Pancreas (tissue), 10 donors: ENCODE results near the gene SCARF2. TPM values are rescaled to one million over a fixed set of nuclear protein-coding genes. Genes with fewer than 3 reads are reported as not detected.
"Not testable (repeated sequence)": the region's sequence is repeated elsewhere in the genome, so short reads cannot be mapped to it uniquely, and the experiment has no call there.

Experiments
- ATAC-seq, 4 donors: fragments of 200-7000 bp; cut with Tn5 transposase; one replicate each; pipeline versions ENCODE4 v1.8.0 to v1.9.1; 2020; ENCODE audit warnings: mild to moderate bottlenecking in 4 of 4, moderate library complexity in 4 of 4
- DNase-seq, 6 donors: peaks; one replicate each; pipeline ENCODE4 v3.0.0-alpha.2; 2020
- FAIRE-seq: peaks from 2 replicates; lab custom pipeline; 2012; peaks lifted over from hg19 to GRCh38; lab: Jason Lieb, UNC
- H3K27ac ChIP-seq, 4 donors: fragments of 200-600 bp; sonication (generic); 1 replicate in 3 of 4; 2 replicates in 1 of 4; pipeline versions ENCODE4 v1.5.0 to v1.8.0; 2020
- H3K27me3 ChIP-seq, 4 donors: fragments of 200-600 bp; one replicate each; pipeline ENCODE4 v1.8.0; 2021
- H3K36me3 ChIP-seq, 3 donors: fragments of 200-600 bp; sonication (generic) in 1 of 3; one replicate each; pipeline versions ENCODE4 v1.5.0 to v1.8.0; 2020 to 2021
- H3K4me1 ChIP-seq, 3 donors: fragments of 200-600 bp; one replicate each; pipeline ENCODE4 v1.8.0; 2021
- H3K4me3 ChIP-seq, 4 donors: fragments of 200-600 bp; sonication (generic) in 2 of 4; one replicate each; pipeline versions ENCODE4 v1.5.0 to v1.8.0; 2020 to 2021
- H3K9me3 ChIP-seq, 4 donors: fragments of 200-600 bp; one replicate each; pipeline ENCODE4 v1.8.0; 2021
- CTCF ChIP-seq, 4 donors: fragments of 200-600 bp; sonication (generic) in 3 of 4; IDR thresholded peaks; one replicate each; pipeline versions ENCODE4 v1.5.0 to v1.8.0; 2021; ENCODE audit warnings: antibody characterized with exemption in 4 of 4
- WGBS, 2 donors: extraction: QIAGEN DNeasy Blood & Tissue Kit; methylation state at CpG; one replicate each; pipeline ENCODE4 v1.1.7; 2013; 5-methylcytosine and 5-hydroxymethylcytosine counted together
- intact Hi-C, 3 donors: fragments of 100-400 bp; cut with DNase I; formaldehyde crosslinking; loops; one replicate each; pipeline versions ENCODE4 v1.11.1 to v1.14.2; 2022
- polyA plus RNA-seq, 2 donors: library from polyadenylated mRNA; stranded (reverse); fragments of 200-250 nt; gene quantifications; one replicate each; pipeline ENCODE4 v1.2.3, GENCODE V29; 2013
- total RNA-seq, 6 donors: library from RNA; stranded (reverse); fragmentation: NEBNext Ultra II Directional in 4 of 6; extraction: Animal tissue kit (Norgen Biotek cat#: 25700) in 4 of 6; gene quantifications; one replicate each; pipeline versions ENCODE4 v1.2.1 to v1.2.4, GENCODE V29; 2021 to 2023
- donor health status: healthy with polysubstance abuse.
- donor health status: DM: no; HTN: no; CAD: no; lungs with moderate emphysema.
- donor health status: DM: no; HTN: no; CAD: no.
- donor health status: control.
- donor health status: control.
- donor health status: Bipolar disorder and iron deficiency.
- donor health status: DM: yes; HTN: yes; CAD: no.
- donor health status: DM: no; HTN: no; CAD: no.
- donor health status: DM: no; HTN: no; CAD: no.
- donor health status: DM: yes; HTN: yes; CAD: no.

SCARF2 gene
- total and polyA plus RNA-seq, 8 donors, result 1.1 to 5.2 (median 1.5) TPM

- Histone ChIP-seq H3K27ac (no peak overlapping the region), H3K36me3 (no peaks in the 10 kb centered on the region), H3K9me3 (no peaks in the 10 kb centered on the region), H3K27me3 (no peaks in the 10 kb centered on the region), H3K4me3 (no peak overlapping the region), H3K4me1 (peaks cover 0 to 3% (median 0%) of the 10 kb centered on the region in 3 donors)
- intact Hi-C loops, result no loop called here
- no peak for DNase-seq
- 95 to 97% methylated on average over 2 of the region's 2 CpGs for WGBS, 2 donors
- ATAC-seq, result no peak
- FAIRE-seq, result no peak
- TF ChIP-seq CTCF (IDR thresholded peaks at IDR 0.05), result no peak
Observed at GRCh38 chr22:20419664-20419951, 18.0 kb downstream of the SCARF2 start.

- Histone ChIP-seq H3K9me3 (no peaks in the 10 kb centered on the region), H3K27me3 (no peaks in the 10 kb centered on the region), H3K36me3 (no peaks in the 10 kb centered on the region), H3K4me1 (peaks cover 0 to 2% (median 0%) of the 10 kb centered on the region in 3 donors), H3K4me3 (peak overlapping the region in 3 of 4 donors; percentile 25 to 45 (median 28)), H3K27ac (no peak overlapping the region)
- DNase-seq, result peak; percentile 62 to 89 (median 80)
- 15 to 17% methylated on average over 41 to 42 of the region's 42 CpGs for WGBS, 2 donors
- ATAC-seq, result peak; percentile 88 to 95 (median 94)
- FAIRE-seq, result no peak
- TF ChIP-seq CTCF (IDR thresholded peaks at IDR 0.05), result peak; percentile 67 to 81 (median 74)
- intact Hi-C loops, result no loop called here
Observed at GRCh38 chr22:20418211-20418788, 19.3 kb downstream of the SCARF2 start.

- H3K36me3 ChIP-seq, H3K4me3 ChIP-seq, H3K27ac ChIP-seq, H3K9me3 ChIP-seq, ATAC-seq, H3K4me1 ChIP-seq, H3K27me3 ChIP-seq, DNase-seq, intact Hi-C loops, FAIRE-seq: not testable (repeated sequence)
- WGBS, 2 donors, result 70 to 72% methylated on average over 3 of the region's 3 CpGs
Observed at GRCh38 chr22:20415699-20416098, 21.9 kb downstream of the SCARF2 start.

- FAIRE-seq, intact Hi-C loops: not testable (repeated sequence)
- 78 to 88% methylated on average over 3 of the region's 3 CpGs for WGBS, 2 donors
Observed at GRCh38 chr22:20415241-20415640, 22.4 kb downstream of the SCARF2 start.

GRCh38 chr22:20414450-20414849 is 23.2 kb downstream of the SCARF2 start:
- no peaks in the 10 kb centered on the region for H3K27me3 ChIP-seq
- no peak for DNase-seq
- no peak for ATAC-seq
- no peaks in the 10 kb centered on the region for H3K4me1 ChIP-seq
- no peak overlapping the region for H3K27ac ChIP-seq
- no peaks in the 10 kb centered on the region for H3K36me3 ChIP-seq
- WGBS, 2 donors, result 36 to 45% methylated on average over 3 of the region's 3 CpGs
- FAIRE-seq, result no peak
- no peak for TF ChIP-seq CTCF (IDR thresholded peaks at IDR 0.05)
- no peaks in the 10 kb centered on the region for H3K9me3 ChIP-seq
- intact Hi-C loops, result no loop called here
- no peak overlapping the region for H3K4me3 ChIP-seq

More at GRCh38 chr22:20415241-20415640, 22.4 kb downstream of the SCARF2 start:
- H3K4me1 ChIP-seq, ATAC-seq, H3K27ac ChIP-seq, H3K9me3 ChIP-seq, H3K27me3 ChIP-seq, H3K36me3 ChIP-seq, DNase-seq, H3K4me3 ChIP-seq: not testable (repeated sequence)

GRCh38 chr22:20414059-20414440 is 23.6 kb downstream of the SCARF2 start:
- Histone ChIP-seq H3K27ac (no peak overlapping the region), H3K4me1 (no peaks in the 10 kb centered on the region), H3K9me3 (no peaks in the 10 kb centered on the region), H3K36me3 (no peaks in the 10 kb centered on the region), H3K27me3 (no peaks in the 10 kb centered on the region), H3K4me3 (no peak overlapping the region)
- TF ChIP-seq CTCF (IDR thresholded peaks at IDR 0.05), result no peak
- FAIRE-seq, result no peak
- intact Hi-C loops, result no loop called here
- ATAC-seq, result no peak
- DNase-seq, result no peak
- 71 to 72% methylated on average over 5 of the region's 5 CpGs for WGBS, 2 donors
